MM.1S (cell line): ENCODE measurements around the gene IL13.

Experiments used
- CTCF ChIP-seq: fragments of 300-600 bp; sonication (generic); IDR thresholded peaks from 2 replicates; pipeline ENCODE4 v1.5.1; 2016; ENCODE audit warnings: antibody characterized with exemption, low read length, mixed read lengths
- EZH2 ChIP-seq: fragments of 300-600 bp; sonication (generic); optimal IDR thresholded peaks from 2 replicates; pipeline ENCODE3; 2017; ENCODE audit warnings: low read depth, mild to moderate bottlenecking, antibody characterized with exemption, low read length, mixed read lengths
- EZH2phosphoT487 ChIP-seq: fragments of 300-600 bp; sonication (generic); IDR thresholded peaks from 2 replicates; pipeline ENCODE4 v1.6.1; 2018; ENCODE audit warnings: antibody characterized with exemption, low read length

GRCh38 chr5:132658381-132659302 lies 669 bp downstream of the IL13 start:
- TF ChIP-seq CTCF (no peak), EZH2phosphoT487 (no peak), EZH2 (no peak)
